ENCODE results near the gene CASTOR1. TPM values are rescaled to one million over a fixed set of nuclear protein-coding genes. Genes with fewer than 3 reads are reported as not detected.

Gene CASTOR1
- total and polyA plus RNA-seq, 2 donors (not counting 3 experiments of a cell fraction or from before 2014, with no cell fraction given): 8.1 to 26.8 TPM

- BruUV-seq (replicated peaks): no TSS peak
- H3K4me2 ChIP-seq (ENCODE audit: insufficient read depth, low read length): no peak overlapping the region
- no peak overlapping the region for H3K4me3 ChIP-seq (replicated peaks in 1 of 3; ENCODE audit: insufficient read depth in 1 of 3, low read depth in 1 of 3, low read length in 3 of 3)
- no peak overlapping the region for H2AFZ ChIP-seq (ENCODE audit: low read depth, low read length)
- H3K9me1 ChIP-seq (replicated peaks; ENCODE audit: control insufficient read depth, extremely low read depth, insufficient read depth, low read length): no peaks in the 10 kb centered on the region
- intact Hi-C loops (cut with micrococcal nuclease) (no loop called here), dilution Hi-C loops (cut with MboI; ENCODE audit: extremely low pct_ligation_motif_present, low sequenced_read_pairs) (no loop called here)
- H3K9ac ChIP-seq (replicated peaks; ENCODE audit: extremely low read depth, insufficient read depth, low read length): no peak overlapping the region
- CTCF ChIA-PET: no interaction called here
- no peak overlapping the region for H3K27ac ChIP-seq (ENCODE audit: insufficient read depth, low read depth, low read length)
- no peaks in the 10 kb centered on the region for H3K79me2 ChIP-seq (ENCODE audit: control insufficient read depth, insufficient read depth, low read length)
- POLR2A ChIA-PET: no interaction called here
- TF ChIP-seq JUN (IDR thresholded peaks at IDR 0.05; ENCODE audit: borderline replicate concordance, insufficient read depth, insufficient read length, low read depth) (no peak), CTCF (IDR thresholded peaks at IDR 0.05; ENCODE audit: extremely low read depth in 1 of 2, insufficient read depth in 1 of 2, low read depth in 1 of 2, low read length in 2 of 2) (no peak), GATA2 (IDR thresholded peaks at IDR 0.05; ENCODE audit: insufficient read depth, insufficient read length, low read depth, low read length) (no peak), POLR2A (IDR thresholded peaks at IDR 0.05; ENCODE audit: low read depth, low read length) (no peak), FOS (IDR thresholded peaks at IDR 0.05; ENCODE audit: borderline replicate concordance, insufficient read depth, low read length) (no peak), EZH2 (IDR thresholded peaks at IDR 0.05; ENCODE audit: borderline replicate concordance, low read depth, low read length, severe bottlenecking) (no peak), MYC (IDR thresholded peaks at IDR 0.05; ENCODE audit: low read depth, low read length) (no peak), MAX (IDR thresholded peaks at IDR 0.05; ENCODE audit: insufficient read depth, insufficient read length) (no peak), POLR2AphosphoS5 (IDR thresholded peaks at IDR 0.05; ENCODE audit: insufficient read depth, low read depth, low read length) (no peak)
- no peak for FAIRE-seq
- H3K9me3 ChIP-seq (replicated peaks; ENCODE audit: control insufficient read depth, insufficient read depth, low read length): no peaks in the 10 kb centered on the region
- H3K36me3 ChIP-seq (ENCODE audit: control insufficient read depth in 2 of 2, extremely low read depth in 1 of 2, insufficient read depth in 2 of 2, low read length in 2 of 2): no peaks in the 10 kb centered on the region
- no peak for DNase-seq (ENCODE audit: low read depth, low spot score)
- H4K20me1 ChIP-seq (replicated peaks; ENCODE audit: control insufficient read depth, extremely low read depth, insufficient read depth, low read length): no peaks in the 10 kb centered on the region
- H3K4me1 ChIP-seq (ENCODE audit: control insufficient read depth, extremely low read depth, insufficient read depth, low read length): peaks cover 34% of the 10 kb centered on the region
- no peaks in the 10 kb centered on the region for H3K27me3 ChIP-seq (ENCODE audit: control insufficient read depth in 2 of 2, insufficient read depth in 2 of 2, low read length in 2 of 2)
Observed at GRCh38 chr22:30306627-30307011, 17.3 kb upstream of the CASTOR1 start.

Measured in endothelial cell of umbilical vein (primary cell).